ENCODE results near the gene ZDHHC1.

The ZDHHC1 gene

GRCh38 chr16:67393788-67394154 is 22.5 kb downstream of the ZDHHC1 start:
- H3K4me3 ChIP-seq: peak overlapping the region in 1 of 10 experiments; percentile 35; a peak in 3 of 20 replicates
- H3K4me1 ChIP-seq: peaks cover 21 to 89% (median 68%) of the 10 kb centered on the region in 10 experiments
- H3K27me3 ChIP-seq: peaks cover 57 to 77% (median 65%) of the 10 kb centered on the region in 11 experiments
- no peaks in the 10 kb centered on the region for H3K9me3 ChIP-seq (replicated peaks in 1 of 11)
- peaks cover 11 to 69% (median 24%) of the 10 kb centered on the region in 11 experiments; a peak in 18 of 22 replicates for H4K20me1 ChIP-seq
- TF ChIP-seq Cebpa-rat (IDR thresholded peaks at IDR 0.05): no peak
- H3K36me3 ChIP-seq: no peaks in the 10 kb centered on the region
- H3K27ac ChIP-seq: no peak overlapping the region
- no peak overlapping the region for H3K9ac ChIP-seq
- H3K4me2 ChIP-seq: peak overlapping the region in 9 of 11 experiments; percentile 18 to 88 (median 78); a peak in 15 of 22 replicates

- peak within 1 kb of the TSS in 4 of 10 experiments; percentile 19 to 35 (median 28); a peak in 6 of 20 replicates for H3K4me3 ChIP-seq
- H3K4me1 ChIP-seq: peaks cover 21 to 89% (median 70%) of the 10 kb centered on the region in 10 experiments
- peak within 1 kb of the TSS; percentile 26 to 94 (median 70); a peak in 19 of 22 replicates for H3K4me2 ChIP-seq
- H4K20me1 ChIP-seq: peaks cover 11 to 69% (median 24%) of the 10 kb centered on the region in 11 experiments; a peak in 18 of 22 replicates
- no peaks in the 10 kb centered on the region for H3K9me3 ChIP-seq (replicated peaks in 1 of 11)
- no peak for TF ChIP-seq Cebpa-rat (IDR thresholded peaks at IDR 0.05)
- H3K9ac ChIP-seq: peak within 1 kb of the TSS in 1 of 11 experiments; percentile 21; a peak in 1 of 22 replicates
- peaks cover 57 to 77% (median 65%) of the 10 kb centered on the region in 11 experiments for H3K27me3 ChIP-seq
- H3K27ac ChIP-seq: no peak within 1 kb of the TSS
- H3K36me3 ChIP-seq: no peaks in the 10 kb centered on the region
These were observed 23.0 kb downstream of the ZDHHC1 start, which contains the start of gene TPPP3 for GRCh38 chr16:67393111-67393787. Gene TPPP3 (minus strand): TSS chr16:67393498. CDS start chr16:67391111, 2,387 bp downstream.

GRCh38 chr16:67392301-67393059 is 23.8 kb downstream of the ZDHHC1 start:
- TF ChIP-seq Cebpa-rat (IDR thresholded peaks at IDR 0.05): no peak
- no peaks in the 10 kb centered on the region for H3K9me3 ChIP-seq (replicated peaks in 1 of 11)
- peaks cover 21 to 87% (median 70%) of the 10 kb centered on the region in 10 experiments for H3K4me1 ChIP-seq
- H3K9ac ChIP-seq: no peak overlapping the region
- peak overlapping the region in 1 of 10 experiments; percentile 6; a peak in 1 of 20 replicates for H3K4me3 ChIP-seq
- H3K4me2 ChIP-seq: peak overlapping the region in 5 of 11 experiments; percentile 85 to 94 (median 89); a peak in 8 of 22 replicates
- H3K27me3 ChIP-seq: peaks cover 57 to 77% (median 65%) of the 10 kb centered on the region in 11 experiments
- peaks cover 11 to 68% (median 24%) of the 10 kb centered on the region in 11 experiments; a peak in 18 of 22 replicates for H4K20me1 ChIP-seq
- H3K27ac ChIP-seq: no peak overlapping the region
- no peaks in the 10 kb centered on the region for H3K36me3 ChIP-seq

- H3K36me3 ChIP-seq: no peaks in the 10 kb centered on the region
- H3K4me1 ChIP-seq: peaks cover 21 to 79% (median 68%) of the 10 kb centered on the region in 10 experiments
- H3K27me3 ChIP-seq: peaks cover 54 to 71% (median 61%) of the 10 kb centered on the region in 11 experiments
- no peaks in the 10 kb centered on the region for H3K9me3 ChIP-seq (replicated peaks in 1 of 11)
- peaks cover 11 to 60% (median 24%) of the 10 kb centered on the region in 11 experiments; a peak in 18 of 22 replicates for H4K20me1 ChIP-seq
- H3K4me3 ChIP-seq: no peak overlapping the region; a peak in 1 of 20 replicates
- peak overlapping the region in 9 of 11 experiments; percentile 58 to 97 (median 87); a peak in 18 of 22 replicates for H3K4me2 ChIP-seq
- H3K27ac ChIP-seq: peak overlapping the region in 5 of 11 experiments; percentile 18 to 49 (median 30); a peak in 7 of 22 replicates
- H3K9ac ChIP-seq: no peak overlapping the region
- TF ChIP-seq Cebpa-rat (IDR thresholded peaks at IDR 0.05): no peak
These were observed 24.6 kb downstream of the ZDHHC1 start for GRCh38 chr16:67391424-67392300.

- Histone ChIP-seq H3K9me3 (replicated peaks in 1 of 11) (no peaks in the 10 kb centered on the region), H3K4me2 (peak overlapping the region; percentile 35 to 97 (median 86)), H3K4me3 (no peak overlapping the region; a peak in 1 of 20 replicates), H3K4me1 (peaks cover 17 to 71% (median 61%) of the 10 kb centered on the region in 10 experiments), H3K27me3 (peaks cover 47 to 64% (median 54%) of the 10 kb centered on the region in 11 experiments), H3K9ac (no peak overlapping the region), H4K20me1 (peaks cover 11 to 55% (median 23%) of the 10 kb centered on the region in 11 experiments; a peak in 18 of 22 replicates), H3K36me3 (no peaks in the 10 kb centered on the region), H3K27ac (peak overlapping the region in 6 of 11 experiments; percentile 13 to 49 (median 28); a peak in 11 of 22 replicates)
- no peak; a peak in 1 of 22 replicates for TF ChIP-seq Cebpa-rat (IDR thresholded peaks at IDR 0.05)
These were observed 25.4 kb downstream of the ZDHHC1 start for GRCh38 chr16:67390816-67391423.

- Histone ChIP-seq H3K36me3 (no peaks in the 10 kb centered on the region), H3K9ac (peak overlapping the region in 1 of 11 experiments; percentile 9; a peak in 3 of 22 replicates), H3K4me2 (peak overlapping the region; percentile 35 to 97 (median 86)), H3K9me3 (replicated peaks in 1 of 11) (no peaks in the 10 kb centered on the region), H4K20me1 (peaks cover 7 to 48% (median 15%) of the 10 kb centered on the region in 11 experiments; a peak in 18 of 22 replicates), H3K4me3 (no peak overlapping the region; a peak in 1 of 20 replicates), H3K27me3 (peaks cover 39 to 60% (median 46%) of the 10 kb centered on the region in 11 experiments), H3K27ac (peak overlapping the region in 7 of 11 experiments; percentile 11 to 52 (median 39); a peak in 10 of 22 replicates), H3K4me1 (peaks cover 9 to 64% (median 53%) of the 10 kb centered on the region in 10 experiments; a peak in 19 of 20 replicates)
- TF ChIP-seq Cebpa-rat (IDR thresholded peaks at IDR 0.05): peak in 7 of 11 experiments; percentile 59 to 84 (median 80); a peak in 10 of 22 replicates
These were observed 26.1 kb downstream of the ZDHHC1 start for GRCh38 chr16:67389911-67390815.

GRCh38 chr16:67388591-67388990 is 27.7 kb downstream of the ZDHHC1 start:
- Histone ChIP-seq H3K9ac (no peak overlapping the region), H3K4me2 (peak overlapping the region in 5 of 11 experiments; percentile 81 to 97 (median 91); a peak in 6 of 22 replicates), H3K4me1 (peaks cover 0 to 48% (median 38%) of the 10 kb centered on the region in 10 experiments; a peak in 18 of 20 replicates), H3K4me3 (no peak overlapping the region), H3K36me3 (no peaks in the 10 kb centered on the region), H3K27ac (no peak overlapping the region), H3K27me3 (peaks cover 23 to 45% (median 31%) of the 10 kb centered on the region in 11 experiments), H3K9me3 (replicated peaks in 1 of 11) (no peaks in the 10 kb centered on the region), H4K20me1 (peaks cover 0 to 32% (median 0%) of the 10 kb centered on the region in 11 experiments; a peak in 8 of 22 replicates)
- no peak for TF ChIP-seq Cebpa-rat (IDR thresholded peaks at IDR 0.05)

Data from BLaER1 treated with 17β-estradiol and CSF1 and Interleukin-3, amounts not matched to agents 10 nM and 100 nM (cell line).